WERI-Rb-1 (cell line): ENCODE data around the gene EFHD1.

ENCODE experiments used
- DNase-seq: peaks from one replicate; pipeline ENCODE4 v3.0.0-alpha.2; 2020
- H3K27ac ChIP-seq: fragments of 250-450 bp; sonication (Bioruptor Pico); 2 replicates; pipeline ENCODE4 v1.5.1; 2020; ENCODE audit warnings: mild to moderate bottlenecking, moderate library complexity
- H3K27me3 ChIP-seq: fragments of 250-450 bp; sonication (Bioruptor Pico); 2 replicates; pipeline ENCODE4 v1.5.1; 2021; ENCODE audit warnings: mild to moderate bottlenecking, low read depth, moderate library complexity; ENCODE audit not compliant: insufficient read depth, severe bottlenecking
- H3K36me3 ChIP-seq: fragments of 250-450 bp; sonication (Bioruptor Pico); 2 replicates; pipeline ENCODE4 v1.5.1; 2020; ENCODE audit warnings: mild to moderate bottlenecking, moderate library complexity
- H3K4me3 ChIP-seq: 2 replicates; pipeline ENCODE4 v1.5.1; 2011; ENCODE audit warnings: low read depth, mild to moderate bottlenecking, control low read depth, low read length
- H3K9me3 ChIP-seq: fragments of 250-450 bp; sonication (Bioruptor Pico); 2 replicates; pipeline ENCODE4 v1.5.1; 2021; ENCODE audit warnings: mild to moderate bottlenecking, moderate library complexity; ENCODE audit not compliant: severe bottlenecking
- CTCF ChIP-seq: IDR thresholded peaks from 2 replicates; pipeline ENCODE4 v1.5.1; 2011; ENCODE audit warnings: low read depth, mild to moderate bottlenecking, control low read depth, inconsistent platforms, low read length

Gene EFHD1

GRCh38 chr2:232611061-232611460 lies 22.3 kb upstream of the EFHD1 start:
- TF ChIP-seq CTCF: no peak
- no peak overlapping the region for H3K27ac ChIP-seq
- H3K4me3 ChIP-seq: no peak overlapping the region
- H3K36me3 ChIP-seq: no peaks in the 10 kb centered on the region
- H3K9me3 ChIP-seq: no peaks in the 10 kb centered on the region
- H3K27me3 ChIP-seq: no peaks in the 10 kb centered on the region
- no peak for DNase-seq

DNA sequence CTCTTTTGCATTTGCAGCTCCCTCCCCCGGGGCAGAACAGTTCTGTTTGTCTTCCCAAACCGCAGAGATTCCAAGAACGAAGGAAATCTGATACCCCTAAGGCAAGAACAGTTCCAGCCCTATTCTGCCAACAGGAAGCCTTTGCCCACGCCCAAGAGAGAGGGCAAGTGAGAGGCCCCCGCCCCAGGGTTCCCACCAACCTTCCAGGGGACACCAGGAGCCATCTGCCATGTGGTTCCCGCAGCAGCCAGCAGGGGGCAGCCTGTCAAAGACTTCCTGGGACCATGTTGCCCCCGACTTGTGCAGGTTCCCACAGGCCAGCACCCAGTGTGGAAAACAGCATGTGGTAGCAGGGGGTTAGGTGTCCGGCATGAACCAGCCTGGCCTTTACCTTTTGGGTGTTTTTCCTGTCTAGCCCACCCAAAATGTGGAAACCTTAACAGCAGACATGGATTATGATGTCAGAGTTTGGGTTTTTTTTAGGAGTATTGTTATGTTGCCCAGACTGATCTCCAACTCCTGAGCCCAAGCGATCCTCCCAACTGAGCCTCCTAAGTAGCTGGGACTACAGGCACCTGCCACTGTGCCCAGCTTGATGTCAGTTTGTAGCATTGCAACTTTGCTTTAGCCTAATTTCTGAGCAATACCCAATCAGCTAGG lies 21.7 kb upstream of the EFHD1 start:
- no peaks in the 10 kb centered on the region for H3K9me3 ChIP-seq
- H3K4me3 ChIP-seq: no peak overlapping the region
- peak; percentile 91 for TF ChIP-seq CTCF
- no peaks in the 10 kb centered on the region for H3K27me3 ChIP-seq
- no peaks in the 10 kb centered on the region for H3K36me3 ChIP-seq
- H3K27ac ChIP-seq: no peak overlapping the region
- DNase-seq: peak; percentile 77

GRCh38 chr2:232613538-232614134 lies 19.8 kb upstream of the EFHD1 start:
- TF ChIP-seq CTCF: no peak
- Histone ChIP-seq H3K9me3 (no peaks in the 10 kb centered on the region), H3K36me3 (no peaks in the 10 kb centered on the region), H3K4me3 (no peak overlapping the region), H3K27me3 (no peaks in the 10 kb centered on the region), H3K27ac (no peak overlapping the region)
- DNase-seq: no peak

DNA sequence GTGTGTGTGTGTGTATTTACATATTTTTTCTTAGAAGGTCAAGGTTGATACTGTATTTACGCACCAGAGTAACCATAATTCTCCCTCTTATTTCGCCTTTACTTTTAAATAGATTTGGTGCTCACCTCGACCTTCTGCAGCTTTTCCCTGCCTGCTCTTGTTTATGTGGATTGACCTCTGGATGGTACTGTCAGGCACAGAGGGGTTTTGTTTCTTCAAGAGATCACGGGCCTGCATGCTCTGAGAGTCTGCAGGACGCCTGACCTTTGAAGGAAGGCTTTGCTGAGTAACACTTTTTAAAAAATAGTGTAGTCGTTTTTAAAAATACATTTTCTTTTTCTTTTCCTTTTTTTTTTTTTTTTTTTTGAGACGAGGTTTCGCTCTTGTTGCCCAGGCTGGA lies 18.1 kb upstream of the EFHD1 start:
- H3K27ac ChIP-seq: no peak overlapping the region
- H3K4me3 ChIP-seq: no peak overlapping the region

DNA sequence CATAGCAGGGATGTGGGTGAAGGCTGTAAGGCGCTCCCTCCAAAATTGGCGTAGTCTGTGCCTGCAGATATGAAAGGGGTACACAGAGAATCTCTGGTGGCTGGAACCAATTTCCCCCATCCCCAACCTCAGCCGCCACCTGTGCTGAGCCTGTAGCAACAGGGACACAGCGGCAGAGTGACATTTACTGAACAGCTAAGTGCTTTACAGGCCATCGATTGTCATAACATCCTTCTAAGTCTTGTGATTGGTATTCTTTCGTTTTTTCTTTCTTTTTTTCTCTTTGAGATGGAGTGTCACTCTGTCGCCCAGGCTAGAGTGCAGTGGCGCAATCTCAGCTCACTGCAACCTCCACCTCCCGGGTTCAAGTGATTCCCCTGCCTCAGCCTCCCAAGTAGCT lies 12.2 kb upstream of the EFHD1 start:
- TF ChIP-seq CTCF: no peak
- no peaks in the 10 kb centered on the region for H3K9me3 ChIP-seq
- no peaks in the 10 kb centered on the region for H3K27me3 ChIP-seq
- H3K27ac ChIP-seq: no peak overlapping the region
- H3K36me3 ChIP-seq: no peaks in the 10 kb centered on the region
- no peak overlapping the region for H3K4me3 ChIP-seq
- DNase-seq: no peak

More for the DNA sequence above, 18.1 kb upstream of the EFHD1 start:
- H3K9me3 ChIP-seq: no peaks in the 10 kb centered on the region
- no peaks in the 10 kb centered on the region for H3K36me3 ChIP-seq
- no peaks in the 10 kb centered on the region for H3K27me3 ChIP-seq
- no peak for DNase-seq
- no peak for TF ChIP-seq CTCF

DNA sequence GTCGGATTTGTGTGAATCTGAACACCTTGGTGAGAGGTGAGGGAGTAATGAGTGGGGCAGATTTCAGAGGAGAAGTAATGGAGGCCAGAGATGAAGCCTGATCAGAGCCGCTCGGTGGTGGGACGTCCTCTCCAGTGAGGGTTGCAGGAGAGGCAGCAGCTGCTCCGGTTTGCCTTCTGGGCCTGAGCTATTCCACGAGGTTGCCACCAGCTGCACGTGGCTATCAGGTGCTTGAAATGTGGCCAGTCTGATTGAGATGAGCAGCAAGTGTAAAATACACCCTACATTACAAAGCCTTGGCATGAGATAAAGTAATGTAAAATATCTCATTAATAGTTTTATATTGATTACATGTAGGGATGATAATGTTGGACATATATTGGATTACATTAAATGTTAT lies 10.8 kb upstream of the EFHD1 start:
- Histone ChIP-seq H3K4me3 (no peak overlapping the region), H3K9me3 (no peaks in the 10 kb centered on the region), H3K27ac (no peak overlapping the region), H3K27me3 (no peaks in the 10 kb centered on the region), H3K36me3 (no peaks in the 10 kb centered on the region)
- no peak for TF ChIP-seq CTCF
- no peak for DNase-seq
